NCI-H1436 treated with DMSO at 0.1 percent for 48 hours (cell line): ENCODE results near the gene BABAM2.
"Not testable (repeated sequence)": the region's sequence is repeated elsewhere in the genome, so short reads cannot be mapped to it uniquely, and the experiment has no call there.

Experiments used
- DNase-seq: peaks from one replicate; lab custom pipeline; 2025; lab: John Stamatoyannopoulos, UW

The BABAM2 gene

DNA sequence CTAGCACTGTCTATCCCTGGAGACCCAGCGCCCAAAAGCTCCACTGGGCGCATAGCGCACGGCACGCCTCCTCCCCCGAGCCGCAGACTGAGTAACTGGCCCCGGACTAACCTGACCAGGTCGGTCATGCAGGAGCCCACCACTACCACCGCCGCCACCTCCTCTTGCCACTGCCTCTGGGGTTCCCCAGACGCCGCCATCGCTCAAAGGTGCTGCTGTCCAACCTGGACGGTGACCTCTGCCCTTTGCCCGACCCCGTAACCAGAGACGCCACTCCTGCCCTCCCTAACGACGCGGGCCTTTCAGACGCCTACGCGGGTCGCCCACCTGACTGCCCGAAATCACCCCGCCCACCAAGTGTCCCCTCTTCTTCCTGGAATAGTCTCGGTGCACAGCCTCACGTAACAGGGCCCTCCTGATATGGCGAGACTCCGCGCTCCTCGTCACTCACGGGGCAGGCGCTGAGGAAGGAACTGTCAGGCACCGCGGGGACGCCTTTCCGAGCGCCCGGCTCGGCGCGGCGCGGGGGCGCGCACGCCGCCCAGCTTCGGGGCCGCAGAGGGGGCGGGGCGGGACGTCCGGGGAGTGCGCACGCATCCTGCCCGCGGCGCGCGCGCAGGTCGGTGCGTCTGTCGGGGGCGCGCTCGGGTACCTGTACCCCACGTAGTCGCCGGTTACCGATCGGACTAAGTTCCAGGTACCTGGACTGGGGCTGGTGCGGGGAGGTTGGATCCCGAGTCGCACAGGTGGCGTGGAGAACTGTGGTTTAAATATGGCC, at the start of gene BABAM2, which contains the start of gene RBKS:
Gene BABAM2, plus strand, starts transcription at position 584 of the 778 bp plus-strand sequence. CDS start 3,828 bp downstream, outside the sequence.
Gene RBKS, minus strand, starts transcription at position 242 of the 778 bp plus-strand sequence. Its CDS starts 42 bp downstream, at position 200.
- DNase-seq, result peak; percentile 54

DNA sequence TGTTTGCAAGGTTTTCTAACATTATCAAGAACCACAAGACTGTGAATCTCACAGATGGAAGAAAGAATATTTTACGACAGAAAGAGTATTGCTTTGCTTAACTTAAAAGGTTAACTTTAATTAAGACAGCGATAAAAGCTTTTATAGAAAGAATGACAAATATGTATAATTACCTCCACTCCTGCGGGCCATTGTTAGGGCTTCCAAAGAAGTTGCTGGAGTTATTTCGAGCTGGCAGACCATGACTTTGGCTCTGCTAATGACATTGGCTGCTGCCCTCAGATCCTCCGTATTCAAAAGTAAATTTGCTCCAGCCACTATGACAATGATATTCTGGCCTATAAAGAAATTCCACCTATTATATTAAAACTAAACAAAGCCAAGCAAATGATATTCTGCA, 47.6 kb upstream of the BABAM2 start:
- DNase-seq, result no peak

DNA sequence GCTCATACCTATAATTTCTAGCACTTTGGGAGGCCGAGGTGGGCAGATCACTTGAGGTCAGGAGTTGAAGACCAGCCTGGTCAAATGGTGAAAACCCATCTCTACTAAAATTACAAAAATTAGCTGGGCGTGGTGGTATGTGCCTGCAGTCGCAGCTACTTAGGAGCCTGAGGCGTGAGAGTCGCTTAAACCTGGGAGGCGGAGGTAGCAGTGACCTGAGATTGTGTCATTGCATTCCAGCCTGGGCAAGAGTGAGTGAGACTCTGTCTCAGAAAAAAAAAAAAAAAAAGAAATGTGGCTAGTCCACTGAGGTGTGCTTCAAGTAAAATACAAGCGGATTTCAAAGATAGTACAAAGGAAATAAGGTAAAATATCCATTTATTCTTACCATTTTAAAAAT, 46.5 kb upstream of the BABAM2 start:
- DNase-seq, result no peak

DNA sequence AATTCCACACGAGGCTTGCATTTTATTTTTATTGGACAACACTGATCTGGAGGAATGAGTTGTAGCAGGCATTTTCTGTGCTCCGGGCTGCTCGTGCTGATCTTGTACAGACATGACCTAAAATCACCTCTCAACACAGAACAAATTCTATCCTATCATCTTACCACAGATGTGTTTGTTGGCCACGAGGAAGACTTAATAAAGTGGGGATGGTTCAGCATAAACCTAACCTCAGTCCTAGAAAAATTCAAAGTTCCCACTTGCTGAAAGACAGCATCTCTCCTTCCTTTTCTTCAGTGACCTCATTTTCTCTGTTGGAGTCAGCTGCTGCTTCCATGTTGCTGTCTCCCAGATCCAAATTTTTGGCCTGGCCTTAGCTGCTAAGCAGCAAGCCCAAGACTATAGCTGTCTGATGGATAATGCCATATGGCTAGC, 45.7 kb upstream of the BABAM2 start:
- no peak for DNase-seq

DNA sequence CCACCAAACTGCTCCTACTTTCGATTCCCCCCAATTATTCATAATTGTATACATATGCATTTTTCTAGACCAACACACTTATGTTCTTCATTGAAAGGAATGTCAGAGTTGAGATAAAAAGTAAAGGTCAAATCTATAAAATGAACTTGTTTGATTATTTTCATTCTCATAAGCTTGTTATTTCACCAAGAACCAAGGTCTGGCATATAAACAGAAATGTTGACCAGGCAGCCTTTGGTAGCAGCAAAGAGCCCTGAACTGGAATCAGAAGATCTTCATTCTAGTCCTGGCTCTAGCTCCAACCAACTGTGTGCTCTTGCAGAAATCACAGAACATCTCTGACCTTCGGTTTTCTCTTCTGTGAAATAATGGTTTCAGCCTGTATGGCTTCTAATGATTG, 43.2 kb upstream of the BABAM2 start:
- no peak for DNase-seq

DNA sequence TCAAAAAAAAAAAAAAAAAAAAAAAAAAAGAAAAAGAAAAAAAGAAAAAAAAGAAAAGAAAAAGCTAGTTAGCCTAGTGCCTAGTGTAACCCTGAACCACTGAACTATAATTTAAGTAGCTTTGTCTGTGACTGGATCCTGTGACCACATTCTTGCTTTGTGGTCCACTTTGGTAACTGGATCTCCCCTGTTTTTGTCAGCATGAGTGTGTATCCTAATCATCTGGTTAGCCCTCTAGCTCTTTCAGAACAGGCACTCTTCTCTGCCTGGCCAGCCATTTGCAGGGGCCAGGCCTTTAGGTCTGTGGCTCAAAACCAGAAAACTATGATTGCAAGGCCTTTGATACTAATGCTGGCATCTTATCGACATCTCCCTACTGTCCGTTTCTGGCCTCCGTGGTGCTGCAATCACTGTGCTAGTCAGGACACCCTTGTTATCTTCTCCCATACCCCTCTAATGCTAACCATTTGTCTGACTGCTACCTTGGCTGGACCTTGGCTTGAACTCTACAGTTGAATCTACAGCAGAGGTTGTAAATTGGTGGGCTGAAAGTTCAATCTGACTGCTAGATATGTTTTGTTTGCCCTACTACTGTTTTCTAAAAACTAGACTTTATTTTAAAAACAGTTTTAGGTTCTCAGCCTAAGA, 40.8 kb upstream of the BABAM2 start:
- DNase-seq, result no peak

DNA sequence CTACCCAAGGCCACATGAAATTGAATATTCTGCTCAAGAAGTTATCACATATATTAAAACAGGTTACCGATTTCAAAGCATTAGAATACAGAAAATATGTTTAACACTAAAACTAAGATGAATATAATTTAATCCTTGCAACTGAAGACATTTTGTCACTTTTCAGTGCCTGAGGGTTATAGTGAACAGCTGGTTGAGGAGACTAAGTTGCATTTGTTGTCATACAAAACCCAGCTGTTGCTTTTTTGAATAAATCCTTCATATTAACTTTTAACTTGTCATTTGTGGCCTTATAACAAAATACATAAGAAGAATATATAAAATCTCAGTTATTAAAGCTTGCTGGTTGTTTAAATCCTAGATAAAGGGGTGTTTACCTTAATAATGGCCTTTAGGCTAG, 37.8 kb upstream of the BABAM2 start:
- DNase-seq, result no peak

DNA sequence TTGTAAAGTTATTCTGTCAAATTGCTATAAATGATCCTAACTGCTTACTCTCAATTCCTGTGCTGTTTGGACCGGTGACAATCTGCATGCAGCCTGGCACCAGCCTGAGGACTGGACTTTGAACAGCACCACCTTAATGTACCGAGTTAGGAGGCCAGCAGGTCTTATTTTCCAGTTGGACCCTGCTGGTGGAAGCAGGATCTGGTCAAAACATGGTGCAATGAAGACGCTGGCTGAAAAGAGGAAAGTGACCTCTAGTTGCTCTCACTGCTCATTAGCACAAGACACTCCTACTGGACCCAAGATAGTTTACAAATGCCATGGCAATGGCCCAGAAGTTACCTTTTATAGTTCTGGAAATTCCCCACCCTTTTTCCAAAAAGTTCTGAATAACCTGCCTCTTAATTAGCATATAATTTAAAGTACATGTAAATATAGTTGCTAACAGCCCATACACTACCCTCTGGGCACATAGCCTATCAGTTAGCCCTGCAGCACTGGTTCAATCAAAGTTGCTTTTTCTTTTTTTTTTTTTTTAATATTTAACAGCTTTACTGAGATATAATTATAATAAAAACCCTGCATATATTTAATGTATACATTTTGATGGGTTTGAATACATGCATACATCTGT, 36.2 kb upstream of the BABAM2 start:
- no peak for DNase-seq

DNA sequence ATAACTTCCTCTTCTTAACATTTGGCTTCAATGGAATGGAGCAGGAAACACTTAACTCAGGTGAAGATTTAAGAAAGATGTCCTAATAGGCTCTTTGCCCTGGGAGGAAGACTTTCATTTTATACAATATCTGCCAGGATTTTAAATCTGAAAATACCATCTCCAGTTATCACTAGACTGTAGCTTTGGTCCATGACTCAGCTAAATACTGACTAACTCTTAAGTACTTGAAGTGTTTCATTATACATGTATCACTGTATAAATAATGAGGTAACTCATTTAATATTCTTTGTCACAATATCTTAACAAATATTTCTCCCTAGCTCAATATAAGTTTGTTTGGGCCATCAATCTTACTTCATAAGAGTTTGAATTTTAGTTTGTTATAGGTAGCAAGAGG, 35.1 kb upstream of the BABAM2 start:
- DNase-seq, result no peak

DNA sequence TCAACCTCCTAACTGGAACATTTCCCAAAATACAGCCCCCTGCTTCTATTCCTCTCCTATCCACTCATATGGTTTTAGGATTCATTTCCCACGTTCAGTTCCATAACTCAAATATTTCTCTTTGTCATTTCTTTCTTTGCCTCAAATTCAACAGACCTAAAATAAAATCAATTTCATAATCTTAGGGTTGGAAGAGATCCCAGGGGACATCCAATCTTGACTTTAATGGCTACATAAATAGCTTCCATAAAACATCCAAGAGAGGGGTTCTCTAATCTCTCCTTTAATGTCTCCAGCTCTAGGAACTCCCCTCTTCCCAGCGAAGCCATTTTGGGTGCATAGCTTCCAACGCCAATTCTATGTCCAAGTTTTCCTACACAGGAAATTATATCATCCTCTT, 34.1 kb upstream of the BABAM2 start:
- DNase-seq, result no peak

DNA sequence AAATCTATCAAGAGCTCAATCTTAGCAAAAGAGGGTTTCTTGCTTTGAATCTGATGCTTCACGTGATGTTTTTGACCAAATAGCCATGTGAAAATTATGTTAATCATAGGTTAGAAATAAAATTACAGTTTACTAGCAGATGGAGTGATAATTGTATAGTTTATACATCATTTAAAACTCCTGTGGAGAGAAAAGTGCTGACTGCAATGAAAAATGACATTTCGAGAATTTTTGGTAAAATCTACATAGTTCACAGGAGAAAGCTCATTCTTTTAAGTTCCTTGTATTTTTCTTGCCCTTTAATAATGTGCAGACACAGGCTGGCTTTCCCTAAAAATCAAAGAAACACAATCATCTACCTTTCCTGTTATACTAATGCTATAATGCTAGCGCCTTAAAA, 33.6 kb upstream of the BABAM2 start:
- DNase-seq, result no peak

DNA sequence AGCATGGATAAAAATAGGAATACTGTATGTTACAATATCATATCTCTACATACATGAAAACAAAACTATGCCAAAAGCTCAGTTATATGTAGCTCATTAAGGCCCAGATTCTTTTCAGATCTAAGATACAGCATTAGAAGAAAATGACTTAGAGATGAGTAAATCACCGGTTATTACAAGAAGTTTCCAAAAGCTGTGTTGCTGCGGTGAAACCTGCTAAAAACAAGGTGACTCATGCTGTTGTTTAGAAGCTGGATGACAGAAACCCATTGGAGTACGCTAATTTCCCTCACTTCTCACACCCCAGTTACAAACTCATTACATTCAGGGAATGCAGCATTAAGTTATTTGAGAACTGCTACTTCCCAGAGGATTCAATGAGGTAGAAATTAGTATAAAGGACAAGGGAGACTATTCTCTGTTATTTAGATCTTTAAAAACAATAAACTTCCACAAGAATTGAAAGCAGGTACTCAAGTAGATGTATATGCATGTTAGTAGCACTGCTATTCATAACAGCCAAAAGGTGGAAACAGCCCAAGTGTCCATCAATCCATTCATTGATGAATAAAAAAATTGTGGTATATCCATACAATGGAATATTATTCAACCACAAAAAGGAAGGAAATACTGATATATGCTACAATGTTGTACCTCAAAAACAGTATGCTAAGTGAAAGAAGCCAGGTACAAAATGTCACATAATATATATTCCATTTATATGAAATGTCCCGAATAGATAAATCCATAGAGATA, 32.9 kb upstream of the BABAM2 start:
- no peak for DNase-seq

DNA sequence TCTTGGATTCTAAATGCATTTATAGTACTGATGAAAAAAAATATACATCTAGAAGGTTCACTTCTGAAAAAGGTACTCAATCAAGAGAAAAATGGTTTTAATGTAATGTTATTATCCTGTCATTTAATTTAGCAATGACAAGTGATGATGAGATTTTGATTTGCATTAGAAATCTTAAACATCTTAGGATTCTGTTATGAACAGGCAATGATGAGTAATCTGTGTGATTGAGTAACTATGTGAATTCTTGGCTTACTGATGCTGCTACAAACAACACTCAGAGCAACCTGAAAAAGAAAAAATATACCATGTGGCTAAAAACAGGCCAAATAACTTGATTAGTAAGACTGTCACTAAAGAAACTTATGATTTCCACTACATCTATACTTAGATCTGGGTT, 30.4 kb upstream of the BABAM2 start:
- no peak for DNase-seq

DNA sequence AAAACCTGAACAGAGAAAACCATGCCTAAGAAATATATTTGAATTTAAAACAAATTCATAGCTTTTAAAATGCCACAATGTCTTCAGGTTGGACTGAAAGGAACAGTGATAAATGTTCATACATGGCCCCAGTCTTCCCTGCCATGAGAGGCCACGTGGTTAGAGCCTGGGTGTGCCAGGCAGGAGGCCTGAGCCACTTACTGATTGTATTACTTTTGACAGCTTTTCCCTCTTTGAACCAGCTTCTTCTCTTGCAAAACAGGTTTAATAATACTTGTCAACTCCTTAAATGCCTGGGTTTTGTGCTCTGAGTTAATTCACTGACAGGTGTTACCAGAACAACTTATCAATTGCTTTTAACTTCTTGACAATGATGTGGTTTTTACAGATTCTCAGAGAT, 27.4 kb upstream of the BABAM2 start:
- DNase-seq, result no peak

DNA sequence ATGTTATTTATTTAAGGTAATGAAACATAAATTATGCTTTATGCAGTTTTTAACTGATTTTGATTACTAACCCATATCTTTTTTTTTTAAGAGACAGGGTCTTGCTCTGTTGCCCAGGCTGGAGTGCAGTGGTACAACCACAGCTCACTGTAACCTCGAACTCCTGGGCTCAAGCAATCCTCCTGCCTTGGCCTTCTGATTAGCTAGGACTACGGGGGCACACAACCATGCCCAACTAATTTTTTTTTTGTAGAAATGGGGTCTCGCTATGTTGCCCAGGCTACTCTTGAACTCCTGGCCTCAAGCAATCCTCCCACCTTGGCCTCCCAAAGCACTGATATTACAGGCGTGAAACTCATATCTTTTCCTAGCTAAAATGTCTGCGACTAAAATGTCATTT, 26.6 kb upstream of the BABAM2 start:
- DNase-seq, result not testable (repeated sequence)

DNA sequence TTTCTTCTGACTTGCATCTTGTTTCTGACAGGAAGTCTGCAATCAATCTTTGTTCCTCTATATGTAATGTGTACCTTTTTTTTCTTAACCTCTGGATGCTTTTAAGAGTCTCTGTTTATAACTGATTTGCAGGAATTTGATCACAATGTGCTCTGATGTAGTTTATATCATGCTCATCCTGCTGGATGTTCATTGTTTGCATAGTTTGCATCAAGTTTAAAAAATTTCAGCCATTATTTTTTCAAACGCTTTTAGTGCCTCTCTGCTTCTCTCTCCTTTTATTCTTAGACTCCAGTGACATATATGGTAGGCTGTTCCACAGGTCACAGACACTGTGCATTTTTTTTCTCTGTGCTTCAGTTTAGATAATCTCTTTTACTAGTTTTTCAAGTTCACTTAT, 24.3 kb upstream of the BABAM2 start:
- DNase-seq, result no peak

DNA sequence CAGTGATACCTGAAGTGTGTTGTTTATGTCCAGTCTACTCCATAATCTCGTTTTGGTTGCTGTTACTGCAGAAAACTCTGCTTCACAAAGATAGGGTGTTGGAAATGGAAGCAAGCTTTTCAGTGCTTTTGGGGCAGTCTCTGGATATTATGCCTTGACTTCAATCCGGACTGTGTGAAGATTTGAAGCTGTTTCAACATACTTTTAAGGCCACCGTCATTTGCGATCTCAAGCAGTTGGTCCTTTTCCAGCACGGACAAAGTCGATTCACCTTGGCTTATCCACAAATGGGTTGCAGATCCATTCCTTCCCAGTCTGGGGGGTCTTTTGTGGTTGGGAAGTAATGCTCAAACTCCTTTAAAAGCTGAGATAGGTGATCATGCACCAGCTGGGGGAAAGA, 20.8 kb upstream of the BABAM2 start:
- DNase-seq, result no peak

DNA sequence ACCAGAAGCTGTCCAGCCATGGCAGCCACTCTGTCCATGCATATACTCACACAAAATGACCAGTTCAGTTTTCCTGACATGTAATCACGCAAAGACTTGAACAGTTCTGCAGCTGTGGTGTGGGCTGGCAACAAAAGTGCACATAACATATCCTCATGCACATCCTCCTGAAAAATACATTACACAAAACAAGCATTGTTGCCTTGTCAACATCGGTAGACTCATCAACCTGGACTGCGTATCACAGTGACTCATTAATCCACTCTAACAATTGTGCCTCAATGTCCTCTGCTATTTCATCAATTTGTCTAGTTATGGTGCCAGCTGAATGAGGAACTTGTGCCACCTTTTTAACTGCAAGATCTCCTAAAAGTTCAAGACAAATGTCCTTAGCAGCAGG, 19.8 kb upstream of the BABAM2 start:
- DNase-seq, result no peak

DNA sequence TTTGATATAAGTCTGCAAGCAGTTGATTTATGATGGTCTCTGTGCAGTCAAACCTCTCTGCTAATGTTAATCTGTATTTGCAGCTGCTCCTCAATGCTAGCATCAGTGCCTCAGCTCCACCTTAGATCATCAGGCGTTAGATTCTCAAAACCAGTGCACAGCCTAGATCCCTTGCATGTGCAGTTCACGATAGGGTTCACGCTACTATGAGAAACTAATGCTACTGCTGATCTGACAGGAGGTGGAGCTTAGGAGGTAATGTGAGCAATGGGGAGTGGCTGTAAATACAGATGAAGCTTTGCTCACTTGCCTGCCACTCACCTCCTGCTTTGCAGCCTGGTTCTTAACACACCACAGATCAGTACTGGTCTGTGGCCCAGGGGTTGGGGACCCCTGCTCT, 18.7 kb upstream of the BABAM2 start:
- no peak for DNase-seq

DNA sequence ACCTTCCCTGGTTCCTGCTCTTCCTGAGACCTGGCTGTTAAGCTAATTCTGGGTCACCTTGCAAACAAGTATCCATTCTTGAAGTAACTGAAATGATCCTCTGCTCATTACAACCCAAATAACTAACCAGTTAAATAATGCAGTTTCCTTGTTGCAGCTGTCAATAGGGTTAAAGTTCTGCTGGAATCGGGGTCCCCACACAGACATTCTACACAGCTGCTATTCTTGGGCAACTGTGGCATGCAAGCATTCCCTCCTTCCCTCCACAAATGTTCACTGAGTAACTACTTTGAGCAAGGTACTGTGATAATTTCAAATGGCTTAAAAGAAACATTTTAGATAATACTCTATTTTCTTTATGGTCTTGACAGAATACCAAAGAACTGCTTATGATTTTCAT, 17.4 kb upstream of the BABAM2 start:
- DNase-seq, result no peak

DNA sequence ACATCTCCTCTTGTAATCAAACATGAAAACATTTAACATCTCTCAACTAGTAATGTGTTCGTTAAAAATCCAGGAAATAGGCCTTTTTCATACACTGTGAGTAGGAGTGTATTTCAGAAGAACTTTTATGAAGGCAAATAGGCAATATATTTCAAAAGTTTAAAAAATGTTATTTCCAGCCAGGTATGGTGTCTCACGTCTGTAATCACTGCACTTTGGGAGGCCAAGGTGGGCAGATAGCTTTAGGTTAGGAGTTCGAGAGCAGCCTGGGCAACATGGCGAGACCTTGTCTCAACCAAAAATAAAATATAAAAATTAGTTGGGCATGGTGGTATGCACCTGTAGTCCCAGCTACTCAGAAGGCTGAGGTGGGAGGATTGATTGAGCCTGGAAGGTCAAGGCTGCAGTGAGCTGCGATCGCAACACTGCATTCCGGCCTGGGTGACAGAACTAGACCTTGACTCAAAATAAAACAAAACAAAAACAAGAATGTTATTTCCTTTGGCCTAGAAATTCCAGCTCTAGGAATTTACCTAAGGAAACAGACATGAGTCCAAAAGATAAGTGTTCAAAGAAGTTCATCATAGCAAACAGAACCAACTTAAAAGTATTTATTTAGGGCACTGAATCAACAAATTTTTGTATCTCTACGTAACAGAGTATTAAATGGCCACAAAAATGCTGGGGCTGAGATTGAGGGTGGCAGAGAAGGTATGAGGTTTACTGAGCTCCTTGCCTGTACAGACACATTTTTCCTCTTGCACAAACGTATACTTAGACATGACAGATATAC, 15.2 kb upstream of the BABAM2 start:
- no peak for DNase-seq

DNA sequence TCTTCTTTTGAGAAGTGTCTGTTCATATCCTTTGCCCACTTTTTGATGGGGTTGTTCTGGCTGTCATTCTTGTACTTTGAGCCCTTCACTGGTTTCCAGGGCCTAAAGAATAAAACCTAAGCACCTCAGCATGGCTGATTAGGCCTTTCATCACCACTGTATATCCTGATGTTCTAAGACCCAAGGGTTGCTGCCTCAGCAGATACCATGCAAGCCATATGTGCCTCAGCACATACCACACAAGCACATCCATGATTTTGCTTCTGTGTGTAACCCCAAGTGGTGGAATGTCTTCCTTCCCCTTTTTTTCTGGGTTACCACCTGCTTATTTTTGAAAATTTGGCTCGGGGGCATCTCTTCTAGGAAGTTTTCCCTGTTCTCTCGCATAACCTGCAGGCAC, 11.7 kb upstream of the BABAM2 start:
- DNase-seq, result no peak
